Ovary (tissue), 3 donors: ENCODE results near the gene MECP2.

Experiments
- CTCF ChIP-seq, 3 donors: fragments of 450-650 bp in 2 of 3; fragments of 200-600 bp in 1 of 3; IDR thresholded peaks; one replicate each; pipeline versions ENCODE4 v1.5.1 to v1.8.0; 2016 to 2022; ENCODE audit warnings: antibody characterized with exemption in 3 of 3, mild to moderate bottlenecking in 1 of 3
- POLR2A ChIP-seq: fragments of 450-650 bp; IDR thresholded peaks from one replicate; pipeline ENCODE4 v1.6.1; 2017; ENCODE audit warnings: antibody characterized with exemption, mild to moderate bottlenecking, moderate library complexity
- donor health status: DM: no; HTN: no; CAD: no.

GRCh38 chrX:154142386-154142785, 44.9 kb upstream of the MECP2 start:
- TF ChIP-seq CTCF (IDR thresholded peaks at IDR 0.05) (no peak), POLR2A (no peak)
